ENCODE measurements around the gene TMEM44. TPM values are rescaled to one million over a fixed set of nuclear protein-coding genes. Genes with fewer than 3 reads are reported as not detected.

Gene TMEM44
- total RNA-seq, 1 experiment from 2014 or later = 13.7 TPM

DNA sequence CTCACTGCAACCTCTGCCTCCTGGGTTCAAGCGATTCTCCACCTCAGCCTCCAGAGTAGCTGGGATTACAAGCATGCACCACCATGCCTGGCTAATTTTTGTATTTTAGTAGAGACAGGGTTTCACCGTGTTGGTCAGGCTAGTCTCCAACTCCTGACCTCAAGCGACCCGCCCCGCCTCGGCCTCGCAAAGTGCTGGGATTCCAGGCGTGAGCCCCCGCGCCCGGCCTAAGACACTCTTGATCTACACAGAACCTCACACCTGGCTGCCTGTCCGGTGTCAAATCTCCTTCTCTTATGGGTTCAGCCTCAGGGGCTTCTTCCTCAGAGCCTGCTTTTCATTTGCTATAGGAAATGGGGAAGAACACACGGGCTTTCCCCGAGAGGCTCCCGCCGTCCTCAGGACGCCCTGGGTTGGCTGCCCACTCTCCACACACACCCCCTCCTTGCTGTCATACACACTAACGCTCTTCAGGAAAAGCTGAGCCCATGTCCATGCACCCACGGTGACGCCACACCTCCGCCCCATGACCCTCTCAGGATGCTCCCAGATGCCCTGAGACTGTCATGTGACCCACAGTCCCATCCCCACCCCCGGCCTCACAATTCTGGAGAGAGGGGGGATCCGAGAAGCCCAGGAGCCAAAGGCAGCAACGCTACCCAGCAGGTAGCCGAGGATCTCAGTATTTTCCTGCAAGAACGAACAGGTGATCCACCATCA lies 10.4 kb downstream of the TMEM44 start:
- Mint-ChIP-seq H3K9me3 (no peaks in the 10 kb centered on the region), H3K27ac (no peak overlapping the region), H3K27me3 (ENCODE audit: low read depth) (no peaks in the 10 kb centered on the region), H3K4me3 (no peak overlapping the region), H3K36me3 (peaks cover 14% of the 10 kb centered on the region), H3K4me1 (no peaks in the 10 kb centered on the region)
- ChIA-PET CTCF (interaction anchor here (0.6 to 1.5 kb wide), 2 partner anchors 11 to 16 kb away, joined by 3 to 4 read pairs; partner anchors contain the start of gene TMEM44), POLR2A (no interaction called here)
- no peak for ATAC-seq
- no peak for DNase-seq (ENCODE audit: low spot score)
- TF ChIP-seq, protein P1, sequence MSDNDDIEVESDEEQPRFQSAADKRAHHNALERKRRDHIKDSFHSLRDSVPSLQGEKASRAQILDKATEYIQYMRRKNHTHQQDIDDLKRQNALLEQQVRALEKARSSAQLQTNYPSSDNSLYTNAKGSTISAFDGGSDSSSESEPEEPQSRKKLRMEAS (CRISPR knock-in tag; IDR thresholded peaks at IDR 0.05) = no peak
- TF ChIP-seq, protein P2, sequence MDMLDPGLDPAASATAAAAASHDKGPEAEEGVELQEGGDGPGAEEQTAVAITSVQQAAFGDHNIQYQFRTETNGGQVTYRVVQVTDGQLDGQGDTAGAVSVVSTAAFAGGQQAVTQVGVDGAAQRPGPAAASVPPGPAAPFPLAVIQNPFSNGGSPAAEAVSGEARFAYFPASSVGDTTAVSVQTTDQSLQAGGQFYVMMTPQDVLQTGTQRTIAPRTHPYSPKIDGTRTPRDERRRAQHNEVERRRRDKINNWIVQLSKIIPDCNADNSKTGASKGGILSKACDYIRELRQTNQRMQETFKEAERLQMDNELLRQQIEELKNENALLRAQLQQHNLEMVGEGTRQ (CRISPR knock-in tag; IDR thresholded peaks at IDR 0.05) = peak; percentile 37; the same call in 1 of the 2 replicates
- TF ChIP-seq, protein P3, sequence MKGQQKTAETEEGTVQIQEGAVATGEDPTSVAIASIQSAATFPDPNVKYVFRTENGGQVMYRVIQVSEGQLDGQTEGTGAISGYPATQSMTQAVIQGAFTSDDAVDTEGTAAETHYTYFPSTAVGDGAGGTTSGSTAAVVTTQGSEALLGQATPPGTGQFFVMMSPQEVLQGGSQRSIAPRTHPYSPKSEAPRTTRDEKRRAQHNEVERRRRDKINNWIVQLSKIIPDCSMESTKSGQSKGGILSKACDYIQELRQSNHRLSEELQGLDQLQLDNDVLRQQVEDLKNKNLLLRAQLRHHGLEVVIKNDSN (CRISPR knock-in tag; IDR thresholded peaks at IDR 0.05) = 0 out of 2 replicates have a peak, but pooled peaks have one; percentile 26

DNA sequence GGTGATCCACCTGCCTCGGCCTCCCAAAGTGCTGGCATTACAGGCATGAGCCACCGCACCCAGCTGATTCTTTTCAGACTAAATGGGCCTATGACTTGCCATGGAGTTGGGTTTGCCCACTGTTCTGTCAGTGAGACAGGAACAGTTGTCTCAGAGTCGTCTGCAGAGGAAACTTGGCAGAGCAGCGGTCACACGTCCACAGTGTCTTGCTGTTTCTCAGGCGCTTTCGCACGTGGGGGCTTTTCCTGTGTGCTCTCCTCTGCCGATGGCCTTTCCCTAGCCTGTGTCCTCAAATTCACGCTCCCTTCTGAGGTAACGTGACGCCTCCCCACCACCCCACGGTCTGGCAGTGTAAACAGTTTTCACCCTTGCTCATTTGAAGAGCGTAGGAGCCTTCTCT lies 11.3 kb downstream of the TMEM44 start:
- DNase-seq (ENCODE audit: low spot score) (no peak), ATAC-seq (no peak)
- no peak overlapping the region for H3K27ac Mint-ChIP-seq
- TF ChIP-seq, protein P3 (CRISPR knock-in tag; IDR thresholded peaks at IDR 0.05) = no peak
- TF ChIP-seq, protein P4, sequence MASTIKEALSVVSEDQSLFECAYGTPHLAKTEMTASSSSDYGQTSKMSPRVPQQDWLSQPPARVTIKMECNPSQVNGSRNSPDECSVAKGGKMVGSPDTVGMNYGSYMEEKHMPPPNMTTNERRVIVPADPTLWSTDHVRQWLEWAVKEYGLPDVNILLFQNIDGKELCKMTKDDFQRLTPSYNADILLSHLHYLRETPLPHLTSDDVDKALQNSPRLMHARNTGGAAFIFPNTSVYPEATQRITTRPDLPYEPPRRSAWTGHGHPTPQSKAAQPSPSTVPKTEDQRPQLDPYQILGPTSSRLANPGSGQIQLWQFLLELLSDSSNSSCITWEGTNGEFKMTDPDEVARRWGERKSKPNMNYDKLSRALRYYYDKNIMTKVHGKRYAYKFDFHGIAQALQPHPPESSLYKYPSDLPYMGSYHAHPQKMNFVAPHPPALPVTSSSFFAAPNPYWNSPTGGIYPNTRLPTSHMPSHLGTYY (CRISPR knock-in tag; IDR thresholded peaks at IDR 0.05) = no peak
- TF ChIP-seq HMGA2 (CRISPR knock-in tag; IDR thresholded peaks at IDR 0.05) (no peak), ZNF671 (CRISPR knock-in tag; IDR thresholded peaks at IDR 0.05) (no peak), PRRX2 (CRISPR knock-in tag; IDR thresholded peaks at IDR 0.05) (no peak), GTF2I (CRISPR knock-in tag; conservative IDR thresholded peaks at IDR 0.05) (no peak), NFYB (CRISPR knock-in tag; conservative IDR thresholded peaks at IDR 0.05; ENCODE audit: low read depth) (no peak), ZNF138 (CRISPR knock-in tag; conservative IDR thresholded peaks at IDR 0.05) (no peak), SP1 (CRISPR knock-in tag; conservative IDR thresholded peaks at IDR 0.05) (no peak), ZNF219 (CRISPR knock-in tag; IDR thresholded peaks at IDR 0.05; ENCODE audit: borderline replicate concordance) (no peak), TCF7 (CRISPR knock-in tag; IDR thresholded peaks at IDR 0.05; ENCODE audit: low read depth) (no peak), NFE2L1 (CRISPR knock-in tag; IDR thresholded peaks at IDR 0.05) (no peak), MXD4 (CRISPR knock-in tag; IDR thresholded peaks at IDR 0.05; ENCODE audit: borderline replicate concordance) (no peak)
- TF ChIP-seq, protein P2 (CRISPR knock-in tag; IDR thresholded peaks at IDR 0.05) = no peak
- H3K9me3 Mint-ChIP-seq = no peaks in the 10 kb centered on the region
- no peak overlapping the region for H3K4me3 Mint-ChIP-seq
- H3K36me3 Mint-ChIP-seq = peaks cover 9% of the 10 kb centered on the region
- H3K27me3 Mint-ChIP-seq (ENCODE audit: low read depth) = no peaks in the 10 kb centered on the region
- no peaks in the 10 kb centered on the region for H3K4me1 Mint-ChIP-seq
- POLR2A ChIA-PET = no interaction called here
- CTCF ChIA-PET = interaction anchor here (0.7 to 1.2 kb wide), 3 partner anchors 12 to 50 kb away, joined by 3 to 5 read pairs (median 3); partner anchors contain the start of genes LSG1 and TMEM44

DNA sequence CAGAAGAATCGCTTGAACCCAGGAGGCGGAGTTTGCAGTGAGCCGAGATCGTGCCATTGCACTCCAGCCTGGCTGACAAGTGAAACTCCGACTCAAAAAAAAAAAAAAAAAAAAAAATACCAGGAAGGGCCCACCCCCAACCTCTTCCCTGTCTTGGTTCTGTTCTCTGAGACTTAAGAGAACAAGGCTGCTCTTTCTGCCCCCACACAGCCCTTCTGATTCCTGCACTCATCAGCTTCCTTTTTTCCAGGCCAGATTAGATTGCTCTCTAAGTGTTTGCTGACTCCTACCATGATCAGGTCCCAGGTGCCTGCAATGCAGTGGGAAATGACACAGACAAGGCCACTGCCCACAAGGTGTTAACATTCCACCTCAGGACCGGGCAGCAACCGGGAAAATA lies 13.0 kb downstream of the TMEM44 start:
- no peak overlapping the region for H3K4me3 Mint-ChIP-seq
- CTCF ChIA-PET = no interaction called here
- ATAC-seq = no peak
- TF ChIP-seq, protein P5, sequence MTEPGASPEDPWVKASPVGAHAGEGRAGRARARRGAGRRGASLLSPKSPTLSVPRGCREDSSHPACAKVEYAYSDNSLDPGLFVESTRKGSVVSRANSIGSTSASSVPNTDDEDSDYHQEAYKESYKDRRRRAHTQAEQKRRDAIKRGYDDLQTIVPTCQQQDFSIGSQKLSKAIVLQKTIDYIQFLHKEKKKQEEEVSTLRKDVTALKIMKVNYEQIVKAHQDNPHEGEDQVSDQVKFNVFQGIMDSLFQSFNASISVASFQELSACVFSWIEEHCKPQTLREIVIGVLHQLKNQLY (CRISPR knock-in tag; IDR thresholded peaks at IDR 0.05) = no peak
- no peak for TF ChIP-seq CBFB (CRISPR knock-in tag; IDR thresholded peaks at IDR 0.05; ENCODE audit: low read depth)
- TF ChIP-seq, protein P6, sequence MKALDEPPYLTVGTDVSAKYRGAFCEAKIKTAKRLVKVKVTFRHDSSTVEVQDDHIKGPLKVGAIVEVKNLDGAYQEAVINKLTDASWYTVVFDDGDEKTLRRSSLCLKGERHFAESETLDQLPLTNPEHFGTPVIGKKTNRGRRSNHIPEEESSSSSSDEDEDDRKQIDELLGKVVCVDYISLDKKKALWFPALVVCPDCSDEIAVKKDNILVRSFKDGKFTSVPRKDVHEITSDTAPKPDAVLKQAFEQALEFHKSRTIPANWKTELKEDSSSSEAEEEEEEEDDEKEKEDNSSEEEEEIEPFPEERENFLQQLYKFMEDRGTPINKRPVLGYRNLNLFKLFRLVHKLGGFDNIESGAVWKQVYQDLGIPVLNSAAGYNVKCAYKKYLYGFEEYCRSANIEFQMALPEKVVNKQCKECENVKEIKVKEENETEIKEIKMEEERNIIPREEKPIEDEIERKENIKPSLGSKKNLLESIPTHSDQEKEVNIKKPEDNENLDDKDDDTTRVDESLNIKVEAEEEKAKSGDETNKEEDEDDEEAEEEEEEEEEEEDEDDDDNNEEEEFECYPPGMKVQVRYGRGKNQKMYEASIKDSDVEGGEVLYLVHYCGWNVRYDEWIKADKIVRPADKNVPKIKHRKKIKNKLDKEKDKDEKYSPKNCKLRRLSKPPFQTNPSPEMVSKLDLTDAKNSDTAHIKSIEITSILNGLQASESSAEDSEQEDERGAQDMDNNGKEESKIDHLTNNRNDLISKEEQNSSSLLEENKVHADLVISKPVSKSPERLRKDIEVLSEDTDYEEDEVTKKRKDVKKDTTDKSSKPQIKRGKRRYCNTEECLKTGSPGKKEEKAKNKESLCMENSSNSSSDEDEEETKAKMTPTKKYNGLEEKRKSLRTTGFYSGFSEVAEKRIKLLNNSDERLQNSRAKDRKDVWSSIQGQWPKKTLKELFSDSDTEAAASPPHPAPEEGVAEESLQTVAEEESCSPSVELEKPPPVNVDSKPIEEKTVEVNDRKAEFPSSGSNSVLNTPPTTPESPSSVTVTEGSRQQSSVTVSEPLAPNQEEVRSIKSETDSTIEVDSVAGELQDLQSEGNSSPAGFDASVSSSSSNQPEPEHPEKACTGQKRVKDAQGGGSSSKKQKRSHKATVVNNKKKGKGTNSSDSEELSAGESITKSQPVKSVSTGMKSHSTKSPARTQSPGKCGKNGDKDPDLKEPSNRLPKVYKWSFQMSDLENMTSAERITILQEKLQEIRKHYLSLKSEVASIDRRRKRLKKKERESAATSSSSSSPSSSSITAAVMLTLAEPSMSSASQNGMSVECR (CRISPR knock-in tag; IDR thresholded peaks at IDR 0.05; ENCODE audit: borderline replicate concordance) = no peak
- TF ChIP-seq, protein P1 (CRISPR knock-in tag; IDR thresholded peaks at IDR 0.05) = no peak

More for the DNA sequence above, 13.0 kb downstream of the TMEM44 start:
- Mint-ChIP-seq H3K36me3 (0 out of 2 replicates have a peak, but pooled peaks cover 2% of the 10 kb centered on the region), H3K27ac (peak overlapping the region; percentile 71; the same call in 1 of the 2 replicates), H3K27me3 (ENCODE audit: low read depth) (no peaks in the 10 kb centered on the region), H3K4me1 (no peaks in the 10 kb centered on the region), H3K9me3 (no peaks in the 10 kb centered on the region)
- DNase-seq (ENCODE audit: low spot score) = no peak
- POLR2A ChIA-PET = interaction anchor here (0.7 kb wide), 1 partner anchor 20 kb away, joined by 6 read pairs; no protein-coding TSS in a partner anchor

Measured in WTC11 (cell line).